Rectal smooth muscle tissue (tissue), 1 donor: Measurements from ENCODE around the gene SCNM1.

Experiments used
- H3K27ac ChIP-seq: one replicate; pipeline ENCODE4 v1.7.0; 2013; ENCODE audit warnings: low read depth, low read length, inconsistent platforms
- H3K27me3 ChIP-seq: one replicate; pipeline ENCODE4 v1.7.0; 2013; ENCODE audit warnings: low read length; ENCODE audit not compliant: control insufficient read depth, insufficient read depth
- H3K36me3 ChIP-seq: one replicate; pipeline ENCODE4 v1.7.0; 2013; ENCODE audit warnings: low read length; ENCODE audit not compliant: control insufficient read depth, insufficient read depth
- H3K4me1 ChIP-seq: one replicate; pipeline ENCODE4 v1.7.0; 2013; ENCODE audit warnings: low read length; ENCODE audit not compliant: control insufficient read depth, insufficient read depth
- H3K4me3 ChIP-seq: one replicate; pipeline ENCODE4 v1.7.0; 2013; ENCODE audit warnings: low read length
- H3K9ac ChIP-seq: one replicate; pipeline ENCODE4 v1.7.0; 2013; ENCODE audit warnings: low read length

The SCNM1 gene

DNA sequence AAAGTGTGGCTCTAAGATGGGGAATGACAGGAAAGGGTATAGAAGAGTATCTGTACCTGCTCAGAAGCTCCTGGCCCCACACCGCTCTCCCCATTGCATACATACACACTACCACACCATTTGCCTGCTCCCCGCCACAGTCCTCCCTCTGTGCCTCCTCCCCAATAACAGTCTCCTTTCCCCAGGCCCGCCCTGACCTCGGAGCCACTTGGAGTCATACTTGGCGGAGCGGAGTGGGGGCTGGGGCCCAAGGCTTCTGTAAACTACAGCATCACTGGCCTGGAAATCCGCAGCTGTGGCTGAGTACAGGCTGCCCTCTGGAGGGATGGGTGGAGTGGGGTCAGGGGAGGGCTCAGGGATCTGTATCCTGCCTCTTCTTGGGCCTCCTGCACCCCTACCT lies 28.2 kb upstream of the SCNM1 start:
- no peaks in the 10 kb centered on the region for H3K4me1 ChIP-seq
- H3K4me3 ChIP-seq = no peak overlapping the region
- H3K36me3 ChIP-seq = no peaks in the 10 kb centered on the region
- no peak overlapping the region for H3K27ac ChIP-seq
- no peaks in the 10 kb centered on the region for H3K27me3 ChIP-seq
- H3K9ac ChIP-seq = no peak overlapping the region

DNA sequence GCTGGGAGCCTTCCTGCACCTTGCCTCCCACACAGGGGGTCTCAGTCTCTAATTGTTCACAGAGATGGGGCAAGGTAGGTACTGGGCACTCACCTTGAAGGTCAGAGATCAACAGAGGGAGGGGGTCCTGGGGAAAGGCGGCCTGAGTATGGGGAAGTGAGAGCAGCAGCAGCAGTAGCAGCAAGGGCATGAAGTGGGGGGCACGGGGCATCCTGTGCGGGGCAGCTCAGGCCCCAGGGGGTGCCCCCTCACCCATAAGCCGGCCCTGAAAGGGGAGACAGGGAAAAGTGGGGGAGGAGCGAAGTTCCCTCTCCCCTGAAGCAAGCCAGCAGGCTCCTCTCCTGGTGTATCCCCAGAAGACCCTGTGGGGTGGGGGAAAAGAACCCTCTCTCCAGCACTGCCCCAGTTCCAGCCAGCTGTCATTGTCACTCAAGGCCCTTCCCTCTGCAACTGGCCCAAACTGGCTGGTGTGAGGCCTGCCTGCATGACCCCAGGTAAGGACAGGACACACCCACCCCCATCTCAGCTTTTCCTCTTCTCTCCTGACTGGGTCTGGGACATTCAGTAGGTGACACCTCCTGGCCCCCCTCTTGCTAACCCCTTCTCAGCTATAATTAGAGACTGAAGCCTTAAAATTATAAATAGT lies 23.4 kb upstream of the SCNM1 start:
- no peak overlapping the region for H3K27ac ChIP-seq
- peaks cover 4% of the 10 kb centered on the region for H3K4me1 ChIP-seq
- no peaks in the 10 kb centered on the region for H3K27me3 ChIP-seq
- no peak overlapping the region for H3K4me3 ChIP-seq
- no peaks in the 10 kb centered on the region for H3K36me3 ChIP-seq
- no peak overlapping the region for H3K9ac ChIP-seq

DNA sequence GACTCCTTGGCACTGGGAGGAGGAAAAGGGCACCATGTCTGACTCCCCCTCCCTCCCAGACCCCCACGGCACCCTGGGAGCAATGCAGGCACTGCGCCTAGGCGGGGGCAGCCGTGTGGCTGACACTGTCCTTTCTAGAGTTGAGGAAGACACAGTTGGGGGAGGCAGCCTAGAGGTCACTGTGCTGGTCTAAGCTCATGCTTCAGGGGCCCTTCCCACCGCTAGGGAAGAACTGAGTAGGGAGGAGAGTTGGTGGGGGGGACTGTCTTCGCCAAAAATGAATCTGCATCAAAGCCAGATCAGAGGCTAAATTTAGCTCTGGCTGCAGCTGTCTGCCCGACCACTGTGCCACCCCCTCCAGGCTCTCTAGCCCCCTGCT lies 22.9 kb upstream of the SCNM1 start:
- H3K9ac ChIP-seq = no peak overlapping the region
- no peak overlapping the region for H3K27ac ChIP-seq
- H3K27me3 ChIP-seq = no peaks in the 10 kb centered on the region
- no peaks in the 10 kb centered on the region for H3K36me3 ChIP-seq
- H3K4me1 ChIP-seq = peaks cover 4% of the 10 kb centered on the region
- no peak overlapping the region for H3K4me3 ChIP-seq

DNA sequence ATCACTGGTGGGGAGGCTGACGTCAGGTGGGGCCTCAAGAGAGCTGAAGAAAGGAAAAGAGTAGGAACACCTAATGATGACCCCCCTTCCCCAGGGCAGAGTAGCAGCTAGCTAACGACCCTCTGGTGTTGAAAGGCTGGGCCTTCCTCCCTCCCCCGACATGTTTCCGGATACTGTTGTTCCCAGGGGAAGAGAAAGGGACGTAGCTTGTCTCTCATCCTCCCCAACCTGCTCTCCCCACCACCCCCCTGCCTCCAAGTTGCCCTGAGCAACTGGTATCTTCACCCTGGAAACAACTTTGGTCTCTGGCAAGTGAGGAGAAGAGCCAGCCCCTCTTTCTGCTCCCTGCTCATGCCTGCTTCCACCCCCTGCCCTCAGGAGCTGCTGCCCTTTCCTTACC lies 22.0 kb upstream of the SCNM1 start:
- Histone ChIP-seq H3K4me3 (no peak overlapping the region), H3K36me3 (no peaks in the 10 kb centered on the region), H3K4me1 (peaks cover 4% of the 10 kb centered on the region), H3K27me3 (no peaks in the 10 kb centered on the region), H3K27ac (no peak overlapping the region), H3K9ac (no peak overlapping the region)

DNA sequence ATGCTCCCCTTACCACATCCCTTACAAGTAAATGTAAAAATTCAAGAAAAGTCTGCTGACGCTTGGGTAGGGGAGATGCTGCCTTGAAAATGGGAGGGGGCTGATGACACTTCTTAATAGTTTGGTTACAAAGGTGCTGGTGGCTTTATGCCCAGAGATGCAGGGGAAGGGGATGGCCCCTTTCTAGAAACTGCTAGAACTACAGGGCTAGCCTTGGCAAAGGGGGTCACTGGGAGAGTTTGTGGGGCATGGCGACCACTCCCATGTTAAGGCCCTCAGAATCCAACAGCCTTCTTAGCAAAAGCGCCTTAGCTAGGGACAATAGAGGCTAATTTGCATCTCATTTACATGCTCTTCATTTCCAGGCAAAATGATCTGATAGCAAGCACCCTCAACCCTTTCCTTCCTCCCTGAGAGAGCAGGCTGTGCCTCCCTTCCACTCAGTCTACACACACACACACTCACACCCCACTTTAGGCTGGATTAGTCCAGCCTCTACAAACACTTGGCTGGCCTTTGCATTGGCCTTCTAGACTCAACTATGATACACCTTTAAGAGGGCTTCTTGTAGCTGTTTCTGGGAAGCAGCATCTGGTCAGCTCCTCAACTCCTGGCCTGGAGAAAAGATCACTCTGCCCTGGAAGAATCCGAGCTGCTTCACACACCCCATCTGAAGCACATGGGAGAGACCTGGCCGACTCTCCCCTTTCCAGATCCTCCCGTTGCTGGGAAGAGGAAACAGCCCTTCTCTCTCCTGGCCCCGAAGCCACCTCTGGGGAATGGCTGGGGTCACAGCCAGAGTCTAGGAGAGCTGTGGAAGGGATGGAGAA lies 21.3 kb upstream of the SCNM1 start:
- Histone ChIP-seq H3K27me3 (no peaks in the 10 kb centered on the region), H3K4me3 (peak overlapping the region; percentile 80), H3K27ac (no peak overlapping the region), H3K4me1 (peaks cover 4% of the 10 kb centered on the region), H3K9ac (no peak overlapping the region), H3K36me3 (no peaks in the 10 kb centered on the region)

DNA sequence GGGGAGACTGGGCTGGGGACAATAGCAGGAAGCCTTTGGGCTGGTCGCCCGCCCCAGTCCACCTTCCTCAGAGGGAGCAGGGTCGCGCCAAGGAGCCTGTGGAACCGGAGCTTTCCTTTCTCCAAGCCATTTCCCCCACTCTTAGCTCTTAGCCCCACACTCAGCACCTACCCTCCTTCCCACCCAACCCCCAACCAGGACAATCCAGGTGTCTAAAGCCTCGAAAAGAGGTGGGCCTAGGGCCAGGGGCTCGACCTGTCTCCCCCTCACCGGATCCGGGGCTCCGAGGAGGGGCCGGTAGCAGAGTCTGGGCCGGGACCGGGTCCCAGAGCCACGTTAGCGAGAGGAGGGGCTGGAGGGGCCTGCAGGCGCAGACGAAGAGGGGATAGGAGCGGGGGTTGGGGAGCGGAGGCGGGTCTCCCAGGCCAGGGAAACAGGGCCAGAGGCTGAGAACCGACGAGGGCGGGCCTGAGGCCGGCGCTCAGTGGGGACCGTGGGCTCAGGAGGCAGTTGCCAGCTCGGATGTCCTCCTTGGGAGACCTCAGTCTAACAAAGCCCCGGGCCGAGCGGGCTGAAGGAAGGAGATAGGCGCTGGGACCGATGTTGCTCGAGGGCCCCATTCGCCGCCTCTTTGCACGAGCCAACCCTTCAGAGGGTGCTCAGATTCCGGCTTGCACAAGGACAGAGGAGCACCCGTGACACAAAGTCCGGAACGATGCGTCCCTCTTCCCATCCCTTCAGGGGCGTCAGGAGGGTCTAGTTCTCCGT lies 20.5 kb upstream of the SCNM1 start:
- H3K27me3 ChIP-seq = no peaks in the 10 kb centered on the region
- H3K27ac ChIP-seq = no peak overlapping the region
- H3K4me3 ChIP-seq = peak overlapping the region; percentile 80
- H3K9ac ChIP-seq = peak overlapping the region; percentile 2
- peaks cover 4% of the 10 kb centered on the region for H3K4me1 ChIP-seq
- H3K36me3 ChIP-seq = no peaks in the 10 kb centered on the region

DNA sequence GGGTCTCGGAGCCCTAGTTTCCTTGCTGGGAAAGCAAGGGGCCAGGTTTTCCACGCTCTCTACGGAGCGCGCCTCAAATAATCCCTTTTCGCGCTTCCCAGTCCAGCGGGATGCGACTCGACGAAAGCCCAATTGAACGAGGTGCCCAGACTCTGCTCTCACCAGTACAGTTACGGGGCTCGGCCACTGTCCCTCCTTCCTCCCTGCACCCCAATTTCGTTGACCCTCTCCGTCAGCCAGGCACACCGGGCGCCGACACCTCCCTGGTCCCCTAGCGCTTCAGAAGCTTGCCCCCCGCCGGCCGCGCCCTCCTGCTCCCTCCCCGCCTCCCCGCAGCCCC lies 19.9 kb upstream of the SCNM1 start:
- Histone ChIP-seq H3K27ac (no peak overlapping the region), H3K9ac (peak overlapping the region; percentile 2), H3K4me1 (peaks cover 4% of the 10 kb centered on the region)

DNA sequence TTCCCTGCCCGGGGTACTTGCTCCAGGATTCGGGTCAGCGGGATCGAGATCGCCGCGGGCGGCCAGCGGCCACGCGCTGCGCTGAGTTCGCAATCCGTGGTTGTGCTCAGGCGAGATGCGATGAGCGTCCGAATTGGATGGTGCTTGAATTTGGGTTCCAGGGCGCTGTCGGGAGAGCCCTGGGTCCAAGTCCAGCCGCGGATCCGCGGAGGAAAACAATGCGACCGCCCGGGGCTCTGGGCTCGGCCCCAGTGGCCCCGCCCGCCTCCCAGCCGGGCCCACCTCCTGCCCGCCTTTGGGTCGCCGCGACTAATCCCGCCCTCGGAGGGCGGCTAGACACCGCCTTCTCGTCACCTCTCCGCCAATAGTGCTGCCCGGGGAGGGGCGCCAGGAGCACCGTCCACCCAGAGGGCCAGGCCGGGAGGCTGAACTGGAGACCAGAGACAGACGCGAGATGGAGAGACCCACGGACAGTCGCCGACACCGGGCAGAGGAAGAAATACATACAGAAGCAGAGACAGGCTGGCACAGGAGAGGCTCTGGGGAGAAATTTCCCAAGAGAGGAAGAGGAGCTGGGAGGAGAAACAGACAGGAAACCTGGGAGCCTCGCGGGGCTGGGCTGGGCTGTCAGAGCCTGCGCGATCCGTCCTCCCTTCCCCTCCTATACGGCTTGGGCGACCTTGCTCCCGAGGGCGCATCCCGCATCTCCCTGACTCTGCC lies 19.4 kb upstream of the SCNM1 start, which contains the start of gene SEMA6C:
Gene SEMA6C (minus strand): TSS at position 220 of the 720 bp plus-strand sequence. CDS start 4,010 bp downstream, outside the sequence.
- Histone ChIP-seq H3K36me3 (no peaks in the 10 kb centered on the region), H3K9ac (peak within 1 kb of the TSS; percentile 72), H3K4me3 (peak within 1 kb of the TSS; percentile 80), H3K4me1 (peaks cover 4% of the 10 kb centered on the region), H3K27me3 (no peaks in the 10 kb centered on the region), H3K27ac (peak within 1 kb of the TSS; percentile 73)

More for the DNA sequence above, 19.9 kb upstream of the SCNM1 start:
- Histone ChIP-seq H3K27me3 (no peaks in the 10 kb centered on the region), H3K36me3 (no peaks in the 10 kb centered on the region), H3K4me3 (peak overlapping the region; percentile 80)

DNA sequence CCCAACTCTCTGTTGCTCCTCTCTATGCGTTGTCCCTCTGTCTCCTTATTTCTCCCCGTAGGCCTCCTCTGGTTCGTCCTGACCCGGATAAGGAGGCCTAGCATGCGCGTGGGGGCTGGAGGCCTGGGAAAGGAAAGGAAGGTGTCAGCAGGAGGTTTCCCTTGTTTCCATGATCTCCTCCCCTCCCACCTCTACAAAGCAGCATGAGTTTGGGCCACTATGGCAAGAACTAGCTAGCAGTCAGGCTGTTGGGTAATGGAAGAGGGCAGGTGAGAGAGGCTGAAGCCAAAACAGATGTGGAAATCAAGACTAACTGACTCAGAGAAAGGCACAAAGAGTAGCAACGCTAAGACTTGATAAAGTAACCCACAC lies 18.8 kb upstream of the SCNM1 start:
- Histone ChIP-seq H3K27ac (peak overlapping the region; percentile 73), H3K9ac (peak overlapping the region; percentile 67), H3K27me3 (no peaks in the 10 kb centered on the region), H3K4me3 (peak overlapping the region; percentile 80), H3K36me3 (no peaks in the 10 kb centered on the region), H3K4me1 (peaks cover 4% of the 10 kb centered on the region)

DNA sequence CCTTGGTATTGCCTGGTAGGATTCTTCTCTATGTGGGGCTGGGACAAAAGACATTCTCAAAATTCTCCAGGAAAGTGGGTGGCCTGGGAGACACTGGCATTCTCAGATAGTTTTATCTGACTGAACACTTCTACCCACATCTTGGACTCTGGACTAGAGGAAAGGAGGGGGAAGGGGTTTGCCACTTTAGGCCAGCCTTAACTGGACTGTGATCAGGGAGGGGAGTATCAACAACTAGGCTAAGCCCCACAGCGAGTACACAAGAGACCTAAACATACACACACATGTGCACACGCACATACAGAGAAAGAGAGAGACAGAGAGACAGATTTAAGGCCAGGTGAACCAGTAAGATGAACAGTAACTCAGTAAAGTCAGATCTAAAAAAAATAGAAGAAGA lies 18.3 kb upstream of the SCNM1 start:
- peak overlapping the region; percentile 73 for H3K27ac ChIP-seq
- H3K36me3 ChIP-seq = no peaks in the 10 kb centered on the region
- H3K27me3 ChIP-seq = no peaks in the 10 kb centered on the region
- no peak overlapping the region for H3K4me3 ChIP-seq
- no peak overlapping the region for H3K9ac ChIP-seq
- H3K4me1 ChIP-seq = peaks cover 4% of the 10 kb centered on the region

DNA sequence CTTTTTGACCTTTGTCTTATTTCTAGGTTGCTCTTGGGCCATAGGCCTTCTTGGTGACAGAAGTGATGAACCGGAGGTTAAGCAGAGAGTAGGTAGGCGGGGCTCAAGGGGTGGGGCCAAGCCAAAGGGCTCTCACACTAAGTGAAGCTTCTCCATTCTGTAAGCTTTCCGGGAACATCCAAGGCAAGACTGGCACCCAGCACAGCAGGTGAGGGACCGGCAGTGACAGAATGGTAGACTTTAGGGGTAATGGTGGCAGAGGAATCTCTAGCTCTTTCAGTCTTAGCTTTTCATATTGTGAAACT lies 9.5 kb upstream of the SCNM1 start, which contains the start of gene TNFAIP8L2:
Gene TNFAIP8L2 (plus strand): TSS at position 135 of the 305 bp plus-strand sequence. CDS start 2,049 bp downstream, outside the sequence.
- H3K36me3 ChIP-seq = peaks cover 22% of the 10 kb centered on the region
- peak within 1 kb of the TSS; percentile 51 for H3K4me3 ChIP-seq
- H3K4me1 ChIP-seq = no peaks in the 10 kb centered on the region
- no peak within 1 kb of the TSS for H3K27ac ChIP-seq
- H3K9ac ChIP-seq = peak within 1 kb of the TSS; percentile 12
- H3K27me3 ChIP-seq = no peaks in the 10 kb centered on the region

DNA sequence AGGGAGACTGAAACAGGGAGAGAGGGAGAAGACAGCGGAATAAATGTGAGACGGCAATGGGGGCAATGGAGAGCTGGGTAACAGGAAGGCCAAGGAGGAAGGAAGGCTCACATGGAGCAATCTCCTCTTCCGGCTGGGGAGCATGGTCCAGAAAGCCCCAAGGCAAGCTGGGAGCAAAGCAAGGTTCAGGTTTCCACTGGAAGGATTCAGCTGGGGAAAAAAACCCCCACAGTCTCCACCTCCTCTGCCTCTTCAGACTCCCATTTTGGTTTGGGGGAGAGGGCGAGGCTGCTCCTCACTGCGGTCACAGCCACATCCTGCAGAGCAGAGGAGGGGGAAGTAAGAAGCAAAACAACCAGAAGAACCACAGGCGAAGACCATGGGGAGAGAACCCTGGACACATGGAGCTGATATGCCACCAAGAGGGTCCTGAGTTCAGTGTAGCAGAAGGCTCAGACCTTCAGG lies 8.8 kb upstream of the SCNM1 start:
- H3K27me3 ChIP-seq = no peaks in the 10 kb centered on the region
- H3K27ac ChIP-seq = no peak overlapping the region
- H3K9ac ChIP-seq = peak overlapping the region; percentile 12
- H3K36me3 ChIP-seq = peaks cover 27% of the 10 kb centered on the region
- no peaks in the 10 kb centered on the region for H3K4me1 ChIP-seq
- H3K4me3 ChIP-seq = peak overlapping the region; percentile 51
